HG03196 (cell line): ENCODE results near the gene UNC50.
A peak's percentile ranks its signal among the peaks of the same experiment; 100 is the strongest.
"Not testable (repeated sequence)": the region's sequence is repeated elsewhere in the genome, so short reads cannot be mapped to it uniquely, and the experiment has no call there.

Experiments
- ATAC-seq: cut with Tn5 transposase; IDR thresholded peaks from one replicate; pipeline ENCODE4 v1.9.1; 2021; ENCODE audit not compliant: unreplicated experiment

The UNC50 gene

GRCh38 chr2:98576666-98577312 is 31.6 kb upstream of the UNC50 start:
- no peak for ATAC-seq

DNA sequence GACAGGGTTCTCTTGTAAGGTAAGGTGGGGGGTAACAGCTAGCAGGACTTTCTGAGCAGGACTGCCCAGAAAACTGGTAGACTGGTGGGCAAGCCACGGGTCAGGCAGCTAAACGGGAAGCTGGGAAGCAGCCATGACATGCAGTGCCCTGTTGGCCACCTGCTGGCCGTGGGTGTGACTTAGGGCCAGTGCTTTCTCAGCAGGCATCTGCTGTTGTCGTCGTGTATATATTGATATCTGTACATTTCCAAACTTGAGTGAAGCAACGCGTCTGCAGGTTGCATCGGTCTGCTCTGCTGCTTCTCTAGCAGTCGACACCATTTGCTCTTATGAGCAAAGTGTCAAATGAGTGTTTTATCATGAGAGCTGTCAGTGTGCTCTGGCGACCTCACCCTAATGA is 31.1 kb upstream of the UNC50 start:
- no peak for ATAC-seq

GRCh38 chr2:98578231-98578630 is 30.2 kb upstream of the UNC50 start:
- ATAC-seq = no peak

DNA sequence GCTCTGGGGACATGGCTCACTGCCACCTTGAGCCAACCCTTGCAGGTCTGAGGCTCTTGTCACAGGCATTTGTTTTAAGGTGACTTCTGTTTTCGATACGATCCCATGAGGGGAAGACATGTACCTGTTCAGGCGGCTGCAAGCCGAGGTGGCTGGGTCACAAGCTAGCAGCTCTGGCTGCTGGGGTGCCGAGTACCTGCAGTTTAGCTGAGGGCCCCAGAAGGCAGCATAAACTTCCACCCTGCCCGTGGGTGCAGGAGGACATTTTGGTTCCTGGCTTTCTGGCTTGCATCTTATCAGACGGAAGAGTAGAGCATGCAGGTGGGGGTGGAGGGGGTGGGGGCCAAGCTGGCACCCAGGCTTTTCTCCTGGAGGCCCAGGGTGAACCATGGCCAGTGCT is 28.5 kb upstream of the UNC50 start:
- no peak for ATAC-seq

GRCh38 chr2:98580656-98581284 is 27.6 kb upstream of the UNC50 start:
- no peak for ATAC-seq

DNA sequence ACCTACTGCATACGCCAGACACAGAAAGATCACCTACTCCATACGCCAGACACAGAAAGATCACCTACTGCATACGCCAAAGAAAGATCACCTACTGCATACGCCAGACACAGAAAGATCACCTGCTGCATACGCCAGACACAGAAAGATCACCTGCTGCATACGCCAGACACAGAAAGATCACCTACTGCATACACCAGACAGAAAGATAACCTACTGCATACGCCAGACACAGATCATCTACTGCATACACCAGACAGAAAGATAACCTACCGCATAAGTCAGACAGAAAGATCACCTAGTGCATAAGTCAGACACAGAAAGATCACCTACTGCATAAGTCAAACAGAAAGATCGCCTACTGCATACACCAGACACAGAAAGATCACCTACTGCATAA is 25.9 kb upstream of the UNC50 start:
- ATAC-seq = no peak

DNA sequence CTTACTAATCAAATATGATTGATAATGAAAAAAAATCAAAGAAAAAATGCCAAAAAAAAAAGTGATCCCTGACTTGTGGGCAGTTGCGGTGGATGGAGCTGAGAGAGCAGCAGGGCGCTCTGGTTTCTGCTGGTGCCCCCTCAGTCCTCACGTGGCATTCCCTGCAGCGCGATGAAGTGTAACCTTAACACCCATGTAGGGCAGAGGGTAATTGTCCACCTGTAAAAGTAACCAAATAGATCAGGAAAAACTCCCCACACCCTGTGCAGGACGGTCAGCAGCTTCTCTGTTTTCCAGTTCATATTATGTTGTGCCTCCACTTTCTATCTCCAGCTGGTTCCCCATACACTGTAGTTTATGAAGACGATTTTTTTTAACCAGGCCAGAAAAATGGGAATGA is 25.1 kb upstream of the UNC50 start:
- no peak for ATAC-seq

GRCh38 chr2:98583816-98584618 is 24.4 kb upstream of the UNC50 start:
- no peak for ATAC-seq

- no peak for ATAC-seq
Measured at GRCh38 chr2:98585386-98585785, 23.0 kb upstream of the UNC50 start.

- ATAC-seq = no peak
Measured at GRCh38 chr2:98586551-98587140, 21.7 kb upstream of the UNC50 start.

DNA sequence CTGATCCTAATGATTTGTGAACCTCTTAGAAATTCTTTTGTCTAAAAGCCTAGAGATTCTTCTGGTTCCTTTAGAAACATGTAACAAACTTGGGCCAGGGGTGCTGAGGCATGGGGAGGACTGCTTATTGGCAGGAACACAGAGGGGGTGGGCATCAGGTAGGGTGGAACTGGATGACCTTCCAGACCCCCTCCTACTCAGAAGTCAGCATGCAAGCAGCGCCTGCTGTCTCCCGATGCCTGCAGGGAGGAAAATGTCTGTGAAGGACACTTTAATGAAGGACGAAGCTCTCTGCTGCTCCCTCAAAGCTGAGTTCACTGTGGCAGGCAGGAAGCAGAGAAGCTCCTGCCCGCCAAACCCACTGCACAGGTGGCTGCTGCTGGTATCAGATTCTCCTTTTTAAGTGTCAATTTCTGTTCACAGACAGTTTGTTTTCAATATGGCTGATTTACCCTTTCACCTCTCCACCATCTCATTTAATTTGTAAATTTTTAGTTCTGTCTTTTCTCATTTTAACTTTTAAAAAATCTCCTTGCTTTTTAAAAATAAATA is 19.4 kb upstream of the UNC50 start:
- ATAC-seq = no peak

GRCh38 chr2:98589489-98589888 is 18.9 kb upstream of the UNC50 start:
- no peak for ATAC-seq

DNA sequence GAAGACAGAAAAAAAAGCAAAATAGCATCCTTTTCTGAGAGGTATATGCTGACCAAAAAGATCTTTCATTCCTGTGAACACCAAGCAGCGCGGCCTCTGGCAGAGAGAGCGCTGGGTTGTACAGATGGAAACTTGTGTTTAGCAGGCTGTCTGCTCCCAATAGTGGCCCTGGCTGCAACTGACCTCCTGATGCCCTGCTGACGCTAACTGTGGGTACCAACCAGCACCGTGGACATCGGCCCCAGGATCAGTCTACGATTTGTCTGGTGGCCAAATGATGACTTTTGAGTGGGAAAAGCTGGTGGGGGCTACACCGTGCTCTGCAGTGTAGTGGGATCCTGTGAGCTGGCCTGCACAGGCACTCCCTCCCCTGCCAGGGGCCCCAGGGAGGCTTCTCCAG is 15.8 kb upstream of the UNC50 start:
- ATAC-seq = no peak

DNA sequence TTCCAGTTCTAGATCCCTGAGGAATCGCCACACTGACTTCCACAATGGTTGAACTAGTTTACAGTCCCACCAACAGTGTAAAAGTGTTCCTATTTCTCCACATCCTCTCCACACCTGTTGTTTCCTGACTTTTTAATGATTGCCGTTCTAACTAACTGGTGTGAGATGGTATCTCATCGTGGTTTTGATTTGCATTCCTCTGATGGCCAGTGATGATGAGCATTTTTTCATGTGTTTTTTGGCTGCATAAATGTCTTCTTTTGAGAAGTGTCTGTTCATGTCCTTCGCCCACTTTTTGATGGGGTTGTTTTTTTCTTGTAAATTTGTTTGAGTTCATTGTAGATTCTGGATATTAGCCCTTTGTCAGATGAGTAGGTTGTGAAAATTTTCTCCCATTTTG is 13.7 kb upstream of the UNC50 start:
- ATAC-seq = not testable (repeated sequence)

- no peak for ATAC-seq
Measured at GRCh38 chr2:98598781-98599428, 9.5 kb upstream of the UNC50 start.

DNA sequence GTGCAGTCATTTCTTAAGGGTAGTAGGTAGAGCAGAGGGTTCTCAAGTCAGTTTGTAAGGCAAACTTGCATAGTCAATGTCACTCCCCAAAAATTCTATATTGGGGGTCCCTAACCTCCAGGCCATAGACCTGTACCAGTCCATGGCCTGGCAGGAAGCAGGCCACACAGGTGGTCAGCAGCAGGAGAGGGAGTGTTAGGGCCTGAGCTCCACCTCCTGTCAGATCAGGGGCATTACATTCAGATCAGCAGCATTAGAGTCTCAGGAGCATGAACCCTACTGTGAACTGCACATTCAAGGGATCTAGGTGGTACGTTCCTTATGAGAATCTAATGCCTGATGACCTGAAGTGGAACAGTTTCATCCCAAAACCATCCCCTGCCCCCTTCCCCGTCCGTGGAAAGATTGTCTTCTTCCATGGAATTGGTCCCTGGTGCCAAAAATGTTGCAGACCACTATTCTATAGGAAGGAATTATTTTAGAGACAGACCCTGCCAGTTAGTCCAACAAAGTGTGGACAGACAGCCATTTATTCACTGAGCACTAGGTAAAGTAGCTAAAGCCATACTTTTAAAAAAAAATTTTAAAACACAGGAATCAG is 6.8 kb upstream of the UNC50 start:
- ATAC-seq = peak; percentile 78

DNA sequence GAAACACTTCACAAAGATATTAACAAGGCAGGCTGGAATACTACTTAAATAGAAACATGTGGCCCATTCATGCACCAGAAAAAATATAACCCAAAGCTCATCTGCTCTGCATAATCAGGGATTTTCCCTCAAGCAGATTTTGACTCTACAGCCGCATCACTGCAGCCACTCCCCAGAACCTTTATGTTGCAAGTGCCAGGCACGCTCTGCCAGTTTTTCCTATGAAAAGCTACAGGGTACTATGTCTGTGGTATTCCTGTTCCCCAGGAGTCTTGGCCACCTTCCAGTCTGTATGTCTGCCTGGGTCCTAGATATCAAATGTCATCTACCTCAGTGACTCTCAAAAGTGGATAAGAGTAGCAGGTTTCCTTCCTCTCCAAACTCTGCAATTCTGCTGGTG is 3.8 kb upstream of the UNC50 start:
- ATAC-seq = no peak

DNA sequence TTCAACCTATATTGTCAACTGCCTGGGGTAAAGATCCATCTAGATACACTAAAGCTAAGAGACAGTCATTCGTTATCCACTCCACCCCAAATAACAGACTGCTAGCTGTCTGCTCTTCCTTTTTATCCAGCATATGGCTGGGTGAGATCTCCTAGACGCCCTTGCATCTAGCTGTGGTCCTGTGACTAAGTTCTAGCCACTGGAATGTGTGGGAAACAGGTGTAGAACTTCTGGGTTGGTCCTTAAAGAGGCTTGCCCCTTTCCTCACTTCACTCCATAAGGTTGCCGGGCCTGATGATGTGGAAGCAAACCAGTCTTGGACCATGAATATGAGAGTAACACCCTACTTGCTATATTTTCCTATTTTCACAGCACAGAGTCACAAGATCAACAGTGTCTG is 3.3 kb upstream of the UNC50 start:
- ATAC-seq = no peak

DNA sequence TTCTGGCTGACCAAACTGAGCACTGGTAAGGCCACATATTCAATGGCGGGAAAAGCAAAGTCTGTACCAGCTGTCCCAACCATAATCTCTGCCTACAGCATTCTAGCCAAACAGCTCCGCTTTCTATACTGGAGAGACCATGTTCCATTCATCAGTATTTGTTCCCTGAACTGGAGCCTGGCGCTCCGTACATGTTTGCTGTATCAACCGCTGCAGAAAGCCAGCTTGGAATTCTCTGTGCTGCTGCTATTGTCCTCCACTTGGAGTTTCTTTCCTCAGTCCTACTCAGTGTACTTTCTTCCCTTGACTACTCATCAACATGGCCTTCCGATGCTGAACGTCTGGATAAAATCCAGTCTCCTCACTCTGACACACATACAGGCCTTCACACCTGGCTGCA is 2.0 kb upstream of the UNC50 start:
- ATAC-seq = no peak

- ATAC-seq = no peak
Measured at GRCh38 chr2:98607104-98607503, 1.3 kb upstream of the UNC50 start.

- no peak for ATAC-seq
Measured at GRCh38 chr2:98607741-98608115, 661 bp upstream of the UNC50 start.
